ENCODE results near the gene UBR2. TPM values are rescaled to one million over a fixed set of nuclear protein-coding genes. Genes with fewer than 3 reads are reported as not detected.
A peak's percentile ranks its signal among the peaks of the same experiment; 100 is the strongest.
"Not testable (repeated sequence)": the region's sequence is repeated elsewhere in the genome, so short reads cannot be mapped to it uniquely, and the experiment has no call there.

UBR2 gene
- total RNA-seq, 4 donors from 2014 or later: 29.2 to 39.5 (median 30.6) TPM

- H3K27me3 ChIP-seq: no peaks in the 10 kb centered on the region
- H3K36me3 ChIP-seq: peaks cover 0 to 51% (median 0%) of the 10 kb centered on the region in 3 donors
- peak overlapping the region in 1 of 4 donors; percentile 33 for H3K27ac ChIP-seq
- no peak for TF ChIP-seq POLR2A (IDR thresholded peaks at IDR 0.05)
- H3K4me3 ChIP-seq: no peak overlapping the region
- peaks cover 0 to 29% (median 2%) of the 10 kb centered on the region in 4 donors for H3K4me1 ChIP-seq
- 48 to 50% methylated on average over 4 of the region's 4 CpGs for WGBS, 2 donors
- no peak for DNase-seq (ENCODE audit: low spot score in 2 of 2)
- no peaks in the 10 kb centered on the region for H3K9me3 ChIP-seq
Observed at GRCh38 chr6:42694586-42694985, 130.8 kb downstream of the UBR2 start.

DNA sequence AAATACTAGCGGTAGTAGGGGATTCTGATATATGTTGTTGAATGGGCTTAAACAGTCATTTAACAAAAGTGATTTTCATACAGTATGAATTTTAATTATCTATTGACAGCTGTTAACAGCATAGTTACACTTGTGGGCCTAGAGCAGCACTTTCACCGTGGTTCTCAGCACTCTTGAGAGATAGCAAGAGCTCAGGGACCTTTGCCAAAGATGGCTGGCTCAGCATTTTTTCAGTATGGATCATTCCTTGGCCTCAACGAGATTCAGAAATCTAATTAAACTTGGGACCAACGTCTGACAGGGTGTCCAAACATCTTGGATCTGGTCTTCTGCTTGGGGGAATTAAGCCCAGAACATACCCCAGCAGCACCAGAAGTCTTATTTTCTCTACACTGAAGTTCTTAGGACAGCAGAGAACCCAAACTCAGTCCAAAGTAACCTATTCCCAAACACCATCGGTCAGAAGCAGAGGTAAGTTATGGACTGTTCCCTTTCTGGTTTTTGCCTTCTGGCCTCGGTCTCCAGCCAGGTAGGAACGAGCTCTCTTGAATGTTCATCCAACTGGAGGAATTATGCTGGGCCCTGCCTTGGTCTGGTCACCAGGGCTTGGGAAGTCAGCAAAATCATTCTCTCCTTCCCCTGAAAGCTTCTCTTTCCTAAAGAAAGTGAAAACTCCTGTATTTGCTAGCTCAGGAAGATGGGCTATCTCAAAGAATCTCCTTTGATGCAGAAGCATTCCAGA lies 132.9 kb downstream of the UBR2 start:
- peak in 1 of 2 donors; percentile 11 for DNase-seq (ENCODE audit: low spot score in 2 of 2)
- 74% methylated on average over 7 of the region's 7 CpGs for WGBS, 2 donors
- Histone ChIP-seq H3K4me1 (peaks cover 0 to 25% (median 2%) of the 10 kb centered on the region in 4 donors), H3K27me3 (no peaks in the 10 kb centered on the region), H3K9me3 (no peaks in the 10 kb centered on the region), H3K27ac (no peak overlapping the region), H3K36me3 (peaks cover 0 to 30% (median 0%) of the 10 kb centered on the region in 3 donors), H3K4me3 (no peak overlapping the region)
- no peak for TF ChIP-seq EP300 (IDR thresholded peaks at IDR 0.05)

DNA sequence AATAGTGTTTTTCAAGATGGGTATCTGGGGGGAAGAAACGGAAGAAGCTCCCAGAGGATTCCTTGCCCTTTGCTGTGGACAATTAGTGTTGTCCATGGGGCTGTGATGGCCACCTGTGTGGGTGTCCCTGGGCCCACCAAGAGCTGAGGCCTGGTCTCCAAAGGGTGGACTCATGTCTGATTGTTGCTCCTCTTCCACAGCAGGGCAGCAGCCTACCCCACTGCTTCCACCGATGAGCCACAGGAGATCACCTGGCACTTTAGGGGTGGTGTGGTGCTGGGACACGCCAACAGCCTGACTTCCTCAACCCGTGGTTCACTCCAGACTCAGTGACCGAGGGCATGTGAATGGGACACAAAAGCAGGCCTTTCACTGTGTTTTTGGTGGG lies 133.4 kb downstream of the UBR2 start:
- Histone ChIP-seq H3K4me1 (peaks cover 0 to 19% (median 2%) of the 10 kb centered on the region in 4 donors), H3K4me3 (no peak overlapping the region)

DNA sequence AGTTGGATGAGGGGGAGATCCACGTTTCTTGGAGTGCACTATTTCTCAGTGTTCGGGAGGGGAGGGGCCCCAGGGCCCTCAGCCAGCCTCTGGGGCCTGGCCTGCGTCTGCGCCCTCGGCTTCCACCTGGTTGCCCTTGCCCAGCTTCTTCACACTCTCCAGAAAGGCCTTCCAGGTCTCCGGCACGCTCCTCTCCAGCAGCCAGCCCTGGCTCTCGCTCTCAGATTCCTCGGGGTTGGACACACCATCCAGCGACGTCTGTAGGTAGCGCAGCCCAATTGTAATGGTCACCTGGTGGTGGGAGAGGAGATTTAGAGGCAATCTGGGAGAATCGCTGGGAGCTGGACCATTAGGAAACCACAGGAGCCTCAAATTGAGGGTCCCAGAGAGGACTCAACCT lies 134.4 kb downstream of the UBR2 start:
- Histone ChIP-seq H3K4me1 (peaks cover 0 to 11% (median 2%) of the 10 kb centered on the region in 4 donors), H3K36me3 (peaks cover 0 to 14% (median 0%) of the 10 kb centered on the region in 3 donors), H3K27ac (no peak overlapping the region), H3K27me3 (no peaks in the 10 kb centered on the region), H3K9me3 (no peaks in the 10 kb centered on the region), H3K4me3 (no peak overlapping the region)
- WGBS, 2 donors: 83% methylated on average over 13 of the region's 13 CpGs
- no peak for DNase-seq (ENCODE audit: low spot score in 2 of 2)
- TF ChIP-seq EP300 (IDR thresholded peaks at IDR 0.05) (no peak), CTCF (IDR thresholded peaks at IDR 0.05) (no peak), POLR2A (IDR thresholded peaks at IDR 0.05) (no peak)

More for the DNA sequence above, 133.4 kb downstream of the UBR2 start:
- Histone ChIP-seq H3K36me3 (peaks cover 0 to 24% (median 0%) of the 10 kb centered on the region in 3 donors), H3K27me3 (no peaks in the 10 kb centered on the region), H3K9me3 (no peaks in the 10 kb centered on the region), H3K27ac (no peak overlapping the region)
- DNase-seq (ENCODE audit: low spot score in 2 of 2): no peak
- TF ChIP-seq EP300 (IDR thresholded peaks at IDR 0.05): no peak
- TF ChIP-seq CTCF (IDR thresholded peaks at IDR 0.05): no peak
- no peak for TF ChIP-seq POLR2A (IDR thresholded peaks at IDR 0.05)
- WGBS, 2 donors: 76 to 93% methylated on average over 5 of the region's 5 CpGs

DNA sequence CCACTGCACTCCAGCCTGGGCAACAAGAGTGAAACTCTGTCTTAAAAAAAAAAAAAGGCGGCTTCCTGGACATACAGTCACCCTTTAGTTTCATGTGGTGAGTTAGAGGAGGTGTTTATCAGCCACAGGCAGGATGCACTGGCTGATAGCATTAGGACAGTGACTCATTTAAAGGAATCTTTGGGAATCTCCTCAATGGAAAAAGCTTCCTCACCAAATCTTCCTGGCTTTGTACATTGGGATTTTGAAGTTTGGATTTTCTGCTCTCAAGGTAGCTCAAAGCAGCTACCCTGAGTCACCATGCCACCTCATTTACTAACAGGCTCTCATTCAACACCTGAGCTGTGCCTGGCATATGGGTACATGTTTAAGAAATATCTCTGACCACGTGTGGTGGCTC lies 138.4 kb downstream of the UBR2 start:
- Histone ChIP-seq H3K27me3 (no peaks in the 10 kb centered on the region), H3K4me3 (no peak overlapping the region), H3K36me3 (no peaks in the 10 kb centered on the region), H3K4me1 (no peaks in the 10 kb centered on the region), H3K9me3 (no peaks in the 10 kb centered on the region), H3K27ac (no peak overlapping the region)
- TF ChIP-seq CTCF (IDR thresholded peaks at IDR 0.05): no peak
- no peak for TF ChIP-seq EP300 (IDR thresholded peaks at IDR 0.05)
- no peak for TF ChIP-seq POLR2A (IDR thresholded peaks at IDR 0.05)
- DNase-seq (ENCODE audit: low spot score in 2 of 2): no peak
- WGBS, 2 donors: 64 to 86% methylated on average over 2 of the region's 2 CpGs

DNA sequence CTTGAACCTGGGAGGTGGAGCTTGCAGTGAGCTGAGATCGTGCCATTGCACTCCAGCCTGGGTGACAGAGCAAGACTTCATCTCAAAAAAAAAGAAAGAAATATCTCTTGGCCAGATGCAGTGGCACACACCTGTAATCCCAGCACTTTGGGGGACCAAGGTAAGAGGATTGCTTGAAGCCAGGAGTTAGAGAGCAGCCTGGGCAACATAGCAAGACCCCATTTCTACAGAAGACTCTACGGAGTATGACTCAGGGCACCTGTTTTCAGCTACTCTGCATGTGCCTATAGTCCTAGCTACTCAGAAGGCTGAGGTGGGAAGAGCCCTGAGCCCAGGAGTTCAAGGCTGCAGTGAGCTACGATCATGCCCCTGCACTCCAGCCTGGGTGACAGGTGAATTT lies 139.0 kb downstream of the UBR2 start:
- not testable (repeated sequence) for H3K27ac ChIP-seq; H3K9me3 ChIP-seq; H3K27me3 ChIP-seq; H3K4me3 ChIP-seq; DNase-seq (ENCODE audit: low spot score in 2 of 2); H3K4me1 ChIP-seq; H3K36me3 ChIP-seq
- 97% methylated on average over 3 of the region's 3 CpGs for WGBS, 2 donors

Measured in tibial nerve (tissue), 4 donors.